ENCODE measurements around the gene ZNF821.

The ZNF821 gene

GRCh38 chr16:71916397-71916920 is 32.5 kb upstream of the ZNF821 start:
- H3K9ac ChIP-seq (ENCODE audit: low read depth, low read length), result no peak overlapping the region
- H3K27me3 ChIP-seq (ENCODE audit: insufficient read depth, low read length, poor library complexity), result no peaks in the 10 kb centered on the region
- no peak overlapping the region for H2AFZ ChIP-seq (ENCODE audit: low read depth, low read length)
- H4K20me1 ChIP-seq (ENCODE audit: insufficient read depth, low read length), result peaks cover 68% of the 10 kb centered on the region
- DNase-seq (no peak), ATAC-seq (ENCODE audit: insufficient read depth, low read depth) (no peak)
- peaks cover 70% of the 10 kb centered on the region for H3K36me3 ChIP-seq (ENCODE audit: insufficient read depth, low read length)
- H3K79me2 ChIP-seq (ENCODE audit: insufficient read depth, low read length), result peaks cover 92% of the 10 kb centered on the region
- no peaks in the 10 kb centered on the region for H3K4me1 ChIP-seq (ENCODE audit: insufficient read depth, low read length)
- TF ChIP-seq CTCF (IDR thresholded peaks at IDR 0.05; ENCODE audit: borderline replicate concordance, extremely low read depth, low read length, poor library complexity, severe bottlenecking) (no peak), EZH2 (IDR thresholded peaks at IDR 0.05; ENCODE audit: borderline replicate concordance, low read depth, low read length, severe bottlenecking) (no peak)
- H3K27ac ChIP-seq (ENCODE audit: low read length), result no peak overlapping the region
- no peaks in the 10 kb centered on the region for H3K9me3 ChIP-seq (ENCODE audit: insufficient read depth, low read length, severe bottlenecking)
- H3K4me2 ChIP-seq (ENCODE audit: insufficient read depth, low read length), result no peak overlapping the region
- H3K4me3 ChIP-seq (ENCODE audit: low read depth in 1 of 2, low read length in 2 of 2), result no peak overlapping the region

GRCh38 chr16:71915350-71915749 is 31.4 kb upstream of the ZNF821 start:
- H2AFZ ChIP-seq (ENCODE audit: low read depth, low read length), result no peak overlapping the region
- H3K27ac ChIP-seq (ENCODE audit: low read length), result no peak overlapping the region
- H3K4me2 ChIP-seq (ENCODE audit: insufficient read depth, low read length), result no peak overlapping the region
- H3K9ac ChIP-seq (ENCODE audit: low read depth, low read length), result no peak overlapping the region
- DNase-seq (no peak), ATAC-seq (ENCODE audit: insufficient read depth, low read depth) (no peak)
- no peak for TF ChIP-seq EZH2 (IDR thresholded peaks at IDR 0.05; ENCODE audit: borderline replicate concordance, low read depth, low read length, severe bottlenecking)
- no peak for TF ChIP-seq CTCF (IDR thresholded peaks at IDR 0.05; ENCODE audit: borderline replicate concordance, extremely low read depth, low read length, poor library complexity, severe bottlenecking)
- H3K79me2 ChIP-seq (ENCODE audit: insufficient read depth, low read length), result peaks cover 96% of the 10 kb centered on the region
- no peaks in the 10 kb centered on the region for H3K4me1 ChIP-seq (ENCODE audit: insufficient read depth, low read length)
- peaks cover 59% of the 10 kb centered on the region for H3K36me3 ChIP-seq (ENCODE audit: insufficient read depth, low read length)
- H3K9me3 ChIP-seq (ENCODE audit: insufficient read depth, low read length, severe bottlenecking), result no peaks in the 10 kb centered on the region
- no peaks in the 10 kb centered on the region for H3K27me3 ChIP-seq (ENCODE audit: insufficient read depth, low read length, poor library complexity)
- no peak overlapping the region for H3K4me3 ChIP-seq (ENCODE audit: low read depth in 1 of 2, low read length in 2 of 2)
- H4K20me1 ChIP-seq (ENCODE audit: insufficient read depth, low read length), result peaks cover 70% of the 10 kb centered on the region

- Histone ChIP-seq H3K4me1 (ENCODE audit: insufficient read depth, low read length) (no peaks in the 10 kb centered on the region), H3K9me3 (ENCODE audit: insufficient read depth, low read length, severe bottlenecking) (no peaks in the 10 kb centered on the region), H3K9ac (ENCODE audit: low read depth, low read length) (no peak overlapping the region), H3K27ac (ENCODE audit: low read length) (no peak overlapping the region), H3K4me3 (ENCODE audit: low read depth in 1 of 2, low read length in 2 of 2) (no peak overlapping the region), H4K20me1 (ENCODE audit: insufficient read depth, low read length) (peaks cover 74% of the 10 kb centered on the region), H3K79me2 (ENCODE audit: insufficient read depth, low read length) (peaks cover 97% of the 10 kb centered on the region), H2AFZ (ENCODE audit: low read depth, low read length) (no peak overlapping the region), H3K4me2 (ENCODE audit: insufficient read depth, low read length) (no peak overlapping the region), H3K36me3 (ENCODE audit: insufficient read depth, low read length) (peaks cover 57% of the 10 kb centered on the region), H3K27me3 (ENCODE audit: insufficient read depth, low read length, poor library complexity) (no peaks in the 10 kb centered on the region)
- no peak for DNase-seq
- no peak for TF ChIP-seq CTCF (IDR thresholded peaks at IDR 0.05; ENCODE audit: borderline replicate concordance, extremely low read depth, low read length, poor library complexity, severe bottlenecking)
- no peak for TF ChIP-seq EZH2 (IDR thresholded peaks at IDR 0.05; ENCODE audit: borderline replicate concordance, low read depth, low read length, severe bottlenecking)
- no peak for ATAC-seq (ENCODE audit: insufficient read depth, low read depth)
These were observed 30.8 kb upstream of the ZNF821 start for GRCh38 chr16:71914802-71915201.

All from DND-41 (cell line).